ENCODE data around the gene PTN. TPM values are rescaled to one million over a fixed set of nuclear protein-coding genes. Genes with fewer than 3 reads are reported as not detected.

Gene PTN
- total and polyA plus RNA-seq, 4 experiments from 2014 or later = 0.11 TPM; not detected in 3

DNA sequence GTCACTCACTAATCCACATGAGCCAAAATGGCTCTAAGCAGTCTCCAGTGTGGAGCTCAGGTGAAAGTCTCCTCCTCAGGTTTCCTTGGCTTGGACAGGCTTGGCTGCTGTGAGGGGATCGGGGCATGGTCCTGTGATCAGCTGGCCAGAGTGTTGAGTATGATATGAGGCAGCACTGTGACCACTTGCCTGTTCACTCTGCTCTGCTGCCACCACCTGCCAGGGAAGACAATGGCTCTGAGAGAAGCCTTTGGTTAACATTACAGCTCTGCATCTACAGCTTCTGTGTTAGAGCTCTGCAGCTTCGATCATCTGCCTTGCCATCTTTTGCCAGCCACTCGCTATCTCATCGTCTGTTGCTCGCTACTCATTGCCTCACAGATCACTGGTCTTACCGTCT lies 20.1 kb upstream of the PTN start:
- CTCF ChIA-PET (ENCODE audit: partially characterized antibody) = no interaction called here

DNA sequence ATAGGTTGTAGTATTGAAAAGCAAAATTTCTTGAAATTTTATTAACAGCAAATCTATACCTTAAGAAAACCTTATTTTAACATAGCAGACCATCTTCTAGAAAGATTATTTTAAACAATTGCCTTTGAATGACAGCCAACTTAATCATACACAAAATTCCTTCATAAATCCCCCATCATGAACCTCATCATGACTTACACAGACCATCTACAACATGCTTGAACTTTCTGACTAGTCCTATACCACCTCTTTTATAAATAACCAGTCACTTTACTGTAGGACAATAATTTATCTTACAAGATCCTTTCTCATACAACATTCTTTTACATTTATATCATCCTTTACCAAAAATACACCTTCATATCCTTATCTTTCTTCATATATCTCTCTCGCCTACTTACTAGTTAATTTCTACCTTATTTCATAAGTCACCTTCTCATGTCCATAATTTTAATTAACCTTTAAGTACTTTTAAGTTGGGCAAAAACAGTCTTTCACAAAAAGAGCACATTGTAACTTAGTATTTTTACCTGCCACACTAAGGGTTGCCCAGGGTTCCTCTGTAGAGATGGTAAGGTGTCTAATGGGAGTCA lies 16.6 kb upstream of the PTN start:
- ChIA-PET POLR2A (ENCODE audit: partially characterized antibody) (no interaction called here), CTCF (ENCODE audit: partially characterized antibody) (no interaction called here)
- Mint-ChIP-seq H3K9me3 (peaks cover 4 to 33% (median 11%) of the 10 kb centered on the region in 8 donors), H3K4me3 (no peak overlapping the region), H3K4me1 (no peaks in the 10 kb centered on the region), H3K27me3 (no peaks in the 10 kb centered on the region), H3K27ac (no peak overlapping the region), H3K36me3 (no peaks in the 10 kb centered on the region)
- no peak overlapping the region for H3K27ac ChIP-seq (ENCODE audit: low read depth, low read length)
- no peak for DNase-seq
- H3K4me1 ChIP-seq (ENCODE audit: insufficient read depth, low read length) = no peaks in the 10 kb centered on the region
- H3K9me3 ChIP-seq (ENCODE audit: control insufficient read depth in 1 of 2, low read length in 2 of 2) = peaks cover 0 to 5% of the 10 kb centered on the region in 2 donors
- intact Hi-C loops (cut with micrococcal nuclease) = no loop called here
- H3K27me3 ChIP-seq (ENCODE audit: insufficient read depth, low read length) = no peaks in the 10 kb centered on the region
- no peaks in the 10 kb centered on the region for H3K36me3 ChIP-seq (ENCODE audit: insufficient read depth, low read length)
- no peak overlapping the region for H3K4me3 ChIP-seq (ENCODE audit: low read length in 2 of 2)

More for the DNA sequence above, 20.1 kb upstream of the PTN start:
- no peaks in the 10 kb centered on the region for H3K4me1 ChIP-seq (ENCODE audit: insufficient read depth, low read length)
- no peak overlapping the region for H3K27ac Mint-ChIP-seq
- H3K36me3 Mint-ChIP-seq = no peaks in the 10 kb centered on the region
- H3K27ac ChIP-seq (ENCODE audit: low read depth, low read length) = no peak overlapping the region
- H3K27me3 ChIP-seq (ENCODE audit: insufficient read depth, low read length) = no peaks in the 10 kb centered on the region
- H3K27me3 Mint-ChIP-seq = no peaks in the 10 kb centered on the region
- H3K4me3 ChIP-seq (ENCODE audit: low read length in 2 of 2) = no peak overlapping the region
- H3K9me3 ChIP-seq (ENCODE audit: control insufficient read depth in 1 of 2, low read length in 2 of 2) = peaks cover 0 to 5% of the 10 kb centered on the region in 2 donors
- peaks cover 3 to 29% (median 11%) of the 10 kb centered on the region in 8 donors for H3K9me3 Mint-ChIP-seq
- H3K4me1 Mint-ChIP-seq = no peaks in the 10 kb centered on the region
- no peaks in the 10 kb centered on the region for H3K36me3 ChIP-seq (ENCODE audit: insufficient read depth, low read length)
- no peak overlapping the region for H3K4me3 Mint-ChIP-seq
- intact Hi-C loops (cut with micrococcal nuclease) = no loop called here
- no peak for DNase-seq
- POLR2A ChIA-PET (ENCODE audit: partially characterized antibody) = no interaction called here

DNA sequence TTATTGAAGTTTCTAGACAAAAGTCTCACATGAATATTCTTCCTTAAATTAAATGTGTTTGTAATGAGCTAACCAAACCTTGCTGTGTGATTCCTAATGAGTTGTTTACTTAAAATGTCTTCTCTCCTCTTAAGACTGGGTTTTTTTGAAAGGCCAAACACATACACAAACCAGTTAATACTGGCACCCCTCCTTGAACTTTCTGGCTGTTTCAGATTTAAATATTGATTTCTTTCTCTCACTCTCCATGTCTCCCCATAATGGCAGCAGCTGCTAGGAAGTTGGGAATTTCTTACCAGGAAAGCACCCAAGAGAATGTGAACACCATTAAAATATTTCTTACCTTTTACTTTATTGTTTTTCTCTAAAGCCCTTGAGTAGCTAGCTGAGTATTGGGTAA lies 11.4 kb upstream of the PTN start:
- H3K9me3 Mint-ChIP-seq = peaks cover 0 to 10% (median 4%) of the 10 kb centered on the region in 8 donors
- no peak overlapping the region for H3K4me3 ChIP-seq (ENCODE audit: low read length in 2 of 2)
- no peaks in the 10 kb centered on the region for H3K4me1 Mint-ChIP-seq
- POLR2A ChIA-PET (ENCODE audit: partially characterized antibody) = no interaction called here
- no peak for DNase-seq
- no peak overlapping the region for H3K27ac Mint-ChIP-seq
- intact Hi-C loops (cut with micrococcal nuclease) = no loop called here
- no peaks in the 10 kb centered on the region for H3K4me1 ChIP-seq (ENCODE audit: insufficient read depth, low read length)
- no peak overlapping the region for H3K4me3 Mint-ChIP-seq
- CTCF ChIA-PET (ENCODE audit: partially characterized antibody) = no interaction called here
- no peak overlapping the region for H3K27ac ChIP-seq (ENCODE audit: low read depth, low read length)
- no peaks in the 10 kb centered on the region for H3K9me3 ChIP-seq (ENCODE audit: control insufficient read depth in 1 of 2, low read length in 2 of 2)
- no peaks in the 10 kb centered on the region for H3K27me3 Mint-ChIP-seq
- no peaks in the 10 kb centered on the region for H3K36me3 ChIP-seq (ENCODE audit: insufficient read depth, low read length)
- no peaks in the 10 kb centered on the region for H3K36me3 Mint-ChIP-seq
- no peaks in the 10 kb centered on the region for H3K27me3 ChIP-seq (ENCODE audit: insufficient read depth, low read length)

DNA sequence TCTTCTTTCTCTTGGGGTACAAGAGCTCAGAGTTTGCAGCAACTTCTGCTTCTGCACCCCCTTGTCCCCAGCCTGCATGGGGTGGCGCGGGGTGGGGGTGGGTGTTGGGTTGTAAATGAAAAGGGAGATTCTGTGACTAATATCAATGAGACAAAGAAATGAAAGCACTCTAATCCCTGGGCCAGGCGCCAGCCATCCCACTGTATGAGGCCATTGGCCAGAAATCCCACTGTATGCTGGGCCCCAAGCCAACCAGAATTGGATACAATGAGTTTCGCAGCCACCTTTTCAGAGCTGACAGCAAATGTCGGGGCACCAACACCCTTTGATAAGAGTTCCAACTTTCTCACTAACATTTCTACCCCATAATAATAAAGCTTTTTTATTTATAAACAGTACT lies 10.9 kb upstream of the PTN start:
- H3K36me3 Mint-ChIP-seq = no peaks in the 10 kb centered on the region
- Histone ChIP-seq H3K9me3 (ENCODE audit: control insufficient read depth in 1 of 2, low read length in 2 of 2) (no peaks in the 10 kb centered on the region), H3K27me3 (ENCODE audit: insufficient read depth, low read length) (no peaks in the 10 kb centered on the region), H3K4me1 (ENCODE audit: insufficient read depth, low read length) (no peaks in the 10 kb centered on the region), H3K27ac (ENCODE audit: low read depth, low read length) (no peak overlapping the region), H3K36me3 (ENCODE audit: insufficient read depth, low read length) (no peaks in the 10 kb centered on the region), H3K4me3 (ENCODE audit: low read length in 2 of 2) (no peak overlapping the region)
- ChIA-PET CTCF (ENCODE audit: partially characterized antibody) (no interaction called here), POLR2A (ENCODE audit: partially characterized antibody) (no interaction called here)
- H3K9me3 Mint-ChIP-seq = peaks cover 0 to 6% (median 4%) of the 10 kb centered on the region in 8 donors
- DNase-seq = no peak
- intact Hi-C loops (cut with micrococcal nuclease) = no loop called here
- H3K27ac Mint-ChIP-seq = no peak overlapping the region
- no peak overlapping the region for H3K4me3 Mint-ChIP-seq
- no peaks in the 10 kb centered on the region for H3K4me1 Mint-ChIP-seq
- no peaks in the 10 kb centered on the region for H3K27me3 Mint-ChIP-seq

DNA sequence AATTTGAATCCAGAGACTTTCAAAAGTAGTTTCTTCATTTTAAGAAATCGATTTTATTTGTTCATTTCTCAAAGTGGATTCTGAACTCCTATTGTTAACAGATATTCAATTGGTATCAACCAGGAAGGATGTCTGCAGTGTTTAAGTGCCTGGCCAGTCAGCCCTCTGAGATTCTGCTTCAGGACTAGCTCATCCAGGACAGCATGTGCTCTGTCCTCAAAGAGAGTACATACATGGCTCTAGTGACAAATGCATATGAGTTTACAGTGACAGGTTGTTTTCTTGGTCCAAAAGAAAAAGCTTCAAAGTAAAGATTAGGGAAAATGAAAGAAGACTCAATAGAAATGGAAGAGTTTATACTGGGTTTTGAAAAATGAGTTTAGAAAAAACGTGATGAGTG lies 8.4 kb upstream of the PTN start:
- CTCF ChIA-PET (ENCODE audit: partially characterized antibody) = no interaction called here
- POLR2A ChIA-PET (ENCODE audit: partially characterized antibody) = no interaction called here
- H3K4me3 ChIP-seq (ENCODE audit: low read length in 2 of 2) = no peak overlapping the region
- intact Hi-C loops (cut with micrococcal nuclease) = no loop called here
- Mint-ChIP-seq H3K27ac (no peak overlapping the region), H3K36me3 (no peaks in the 10 kb centered on the region), H3K9me3 (peaks cover 0 to 7% (median 0%) of the 10 kb centered on the region in 8 donors), H3K4me1 (no peaks in the 10 kb centered on the region), H3K4me3 (no peak overlapping the region), H3K27me3 (no peaks in the 10 kb centered on the region)
- no peaks in the 10 kb centered on the region for H3K36me3 ChIP-seq (ENCODE audit: insufficient read depth, low read length)
- no peaks in the 10 kb centered on the region for H3K4me1 ChIP-seq (ENCODE audit: insufficient read depth, low read length)
- H3K9me3 ChIP-seq (ENCODE audit: control insufficient read depth in 1 of 2, low read length in 2 of 2) = no peaks in the 10 kb centered on the region
- no peak for DNase-seq
- no peak overlapping the region for H3K27ac ChIP-seq (ENCODE audit: low read depth, low read length)
- H3K27me3 ChIP-seq (ENCODE audit: insufficient read depth, low read length) = no peaks in the 10 kb centered on the region

DNA sequence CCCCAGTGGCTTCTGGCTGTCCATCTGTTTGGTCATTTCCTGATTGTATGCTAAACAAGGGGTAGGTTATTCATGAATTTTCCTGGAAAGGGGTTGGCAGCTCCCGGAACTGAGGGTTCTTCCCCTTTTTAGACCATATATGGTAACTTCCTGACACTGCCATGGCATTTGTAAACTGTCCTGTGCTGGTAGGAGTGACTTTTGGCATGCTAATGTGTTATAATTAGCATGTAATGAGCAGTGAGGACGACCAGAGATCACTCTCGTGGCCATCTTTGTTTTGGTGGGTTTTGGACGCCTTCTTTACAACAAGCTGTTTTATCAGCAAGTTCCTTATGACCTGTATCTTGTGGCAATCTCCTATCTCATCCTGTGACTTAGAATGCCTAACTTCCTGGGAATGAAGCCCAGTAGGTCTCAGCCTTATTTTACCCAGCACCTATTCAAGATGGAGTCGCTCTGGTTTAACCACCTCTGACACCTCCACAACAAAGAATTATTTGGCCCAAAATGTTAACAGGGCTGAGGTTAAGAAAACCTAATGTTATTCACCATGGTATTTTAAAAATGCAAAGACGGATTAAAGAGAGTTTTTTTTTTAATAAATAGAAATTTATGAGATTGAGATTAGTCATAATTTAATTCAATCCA lies 2.4 kb upstream of the PTN start:
- CTCF ChIA-PET (ENCODE audit: partially characterized antibody) = no interaction called here
- no peaks in the 10 kb centered on the region for H3K9me3 ChIP-seq (ENCODE audit: control insufficient read depth in 1 of 2, low read length in 2 of 2)
- no peaks in the 10 kb centered on the region for H3K36me3 ChIP-seq (ENCODE audit: insufficient read depth, low read length)
- POLR2A ChIA-PET (ENCODE audit: partially characterized antibody) = no interaction called here
- peaks cover 0 to 8% (median 2%) of the 10 kb centered on the region in 8 donors for H3K9me3 Mint-ChIP-seq
- no peak overlapping the region for H3K4me3 Mint-ChIP-seq
- intact Hi-C loops (cut with micrococcal nuclease) = no loop called here
- H3K36me3 Mint-ChIP-seq = no peaks in the 10 kb centered on the region
- H3K27ac ChIP-seq (ENCODE audit: low read depth, low read length) = no peak overlapping the region
- no peak overlapping the region for H3K27ac Mint-ChIP-seq
- H3K27me3 Mint-ChIP-seq = peaks cover 0 to 7% of the 10 kb centered on the region in 2 donors
- no peak for DNase-seq
- no peaks in the 10 kb centered on the region for H3K4me1 ChIP-seq (ENCODE audit: insufficient read depth, low read length)
- H3K27me3 ChIP-seq (ENCODE audit: insufficient read depth, low read length) = no peaks in the 10 kb centered on the region
- H3K4me1 Mint-ChIP-seq = peaks cover 0 to 6% (median 0%) of the 10 kb centered on the region in 4 donors
- H3K4me3 ChIP-seq (ENCODE audit: low read length in 2 of 2) = no peak overlapping the region

DNA sequence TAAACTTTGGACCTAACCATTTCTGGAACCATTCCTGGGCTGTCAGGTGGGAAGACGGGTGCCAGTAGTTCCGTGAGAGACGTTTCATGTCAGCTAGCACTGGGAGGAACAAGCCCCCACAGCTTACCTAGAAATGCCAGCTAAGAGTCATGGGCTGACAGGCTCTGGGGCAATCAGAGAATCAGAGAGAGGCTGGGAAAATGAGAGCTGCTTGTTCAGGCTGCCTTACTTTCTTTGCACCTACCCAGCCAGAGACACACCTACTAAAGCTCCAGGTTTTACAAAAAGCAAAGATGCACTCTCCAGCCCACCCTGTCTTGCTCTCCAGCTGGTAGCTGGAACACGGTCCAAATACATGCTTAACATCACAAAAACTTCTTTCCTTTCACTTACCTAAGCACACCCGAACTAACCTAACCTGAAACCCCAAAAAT lies 688 bp downstream of the PTN start:
- Histone ChIP-seq H3K4me3 (ENCODE audit: low read length in 2 of 2) (no peak overlapping the region), H3K36me3 (ENCODE audit: insufficient read depth, low read length) (no peaks in the 10 kb centered on the region), H3K27ac (ENCODE audit: low read depth, low read length) (no peak overlapping the region), H3K27me3 (ENCODE audit: insufficient read depth, low read length) (no peaks in the 10 kb centered on the region), H3K4me1 (ENCODE audit: insufficient read depth, low read length) (no peaks in the 10 kb centered on the region), H3K9me3 (ENCODE audit: control insufficient read depth in 1 of 2, low read length in 2 of 2) (no peaks in the 10 kb centered on the region)
- intact Hi-C loops (cut with micrococcal nuclease) = no loop called here
- Mint-ChIP-seq H3K4me3 (peak overlapping the region in 1 of 8 donors; percentile 5), H3K27me3 (peaks cover 0 to 9% of the 10 kb centered on the region in 2 donors), H3K27ac (no peak overlapping the region), H3K9me3 (peaks cover 0 to 8% (median 2%) of the 10 kb centered on the region in 8 donors), H3K36me3 (no peaks in the 10 kb centered on the region), H3K4me1 (peaks cover 0 to 6% (median 0%) of the 10 kb centered on the region in 4 donors)
- ChIA-PET POLR2A (ENCODE audit: partially characterized antibody) (no interaction called here), CTCF (ENCODE audit: partially characterized antibody) (no interaction called here)
- DNase-seq = no peak
